SU-DHL-6 (cell line): Measurements from ENCODE around the gene SLC35F2.

Experiments
- EZH2phosphoT487 ChIP-seq: fragments of 200-600 bp; sonication (generic), shearing (Covaris generic); conservative IDR thresholded peaks from 2 replicates; pipeline ENCODE4 v1.6.1; 2018; ENCODE audit warnings: mild to moderate bottlenecking, antibody characterized with exemption, low read length, moderate library complexity, mixed read lengths
- TF ChIP-seq, protein P1 (sequence below): fragments of 200-600 bp; sonication (generic); IDR thresholded peaks from one replicate; pipeline ENCODE4 v1.5.1; 2017; ENCODE audit warnings: antibody characterized with exemption, mild to moderate bottlenecking, low read length, moderate library complexity; ENCODE audit not compliant: insufficient read depth, poor library complexity, severe bottlenecking

DNA sequence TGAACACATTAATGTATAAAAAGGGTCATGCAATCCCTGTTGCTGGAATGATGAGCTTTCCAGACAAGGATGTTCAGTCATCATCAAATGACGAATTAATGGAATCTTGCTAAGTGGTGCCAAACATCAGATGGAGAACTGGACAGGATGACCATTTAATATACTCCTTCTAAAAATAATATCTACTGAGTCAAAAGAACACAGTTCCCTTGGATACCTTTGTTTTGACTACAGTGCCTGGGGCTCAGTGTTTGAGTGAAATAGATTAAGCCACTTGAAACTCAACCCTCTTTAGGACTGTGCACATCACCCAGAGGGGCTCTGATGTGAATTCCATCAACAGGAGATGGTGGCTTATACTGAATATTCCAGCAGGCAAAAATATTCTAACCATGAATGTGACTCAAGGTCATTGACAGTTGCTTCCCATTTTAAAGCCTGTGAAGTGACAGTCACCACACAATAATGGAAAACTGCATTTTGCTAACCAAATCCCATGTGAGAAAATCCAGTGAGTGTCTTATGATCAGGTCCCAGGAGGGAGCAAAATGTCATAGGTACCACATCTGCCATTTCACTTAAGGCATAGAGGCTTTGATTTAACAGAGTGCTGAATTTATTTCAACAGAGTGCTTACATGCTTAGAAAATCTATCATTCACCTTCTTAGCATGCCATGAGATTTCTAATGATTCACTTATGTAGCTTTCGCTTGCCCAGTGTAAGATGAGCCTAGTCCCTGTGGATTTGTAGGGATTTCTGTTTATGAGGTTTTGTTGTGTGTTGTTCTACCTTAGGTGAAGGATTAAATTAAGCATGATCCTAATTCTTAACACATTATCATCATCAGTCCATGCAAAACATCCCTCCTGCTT lies 105.4 kb downstream of the SLC35F2 start:
- TF ChIP-seq, protein P1, sequence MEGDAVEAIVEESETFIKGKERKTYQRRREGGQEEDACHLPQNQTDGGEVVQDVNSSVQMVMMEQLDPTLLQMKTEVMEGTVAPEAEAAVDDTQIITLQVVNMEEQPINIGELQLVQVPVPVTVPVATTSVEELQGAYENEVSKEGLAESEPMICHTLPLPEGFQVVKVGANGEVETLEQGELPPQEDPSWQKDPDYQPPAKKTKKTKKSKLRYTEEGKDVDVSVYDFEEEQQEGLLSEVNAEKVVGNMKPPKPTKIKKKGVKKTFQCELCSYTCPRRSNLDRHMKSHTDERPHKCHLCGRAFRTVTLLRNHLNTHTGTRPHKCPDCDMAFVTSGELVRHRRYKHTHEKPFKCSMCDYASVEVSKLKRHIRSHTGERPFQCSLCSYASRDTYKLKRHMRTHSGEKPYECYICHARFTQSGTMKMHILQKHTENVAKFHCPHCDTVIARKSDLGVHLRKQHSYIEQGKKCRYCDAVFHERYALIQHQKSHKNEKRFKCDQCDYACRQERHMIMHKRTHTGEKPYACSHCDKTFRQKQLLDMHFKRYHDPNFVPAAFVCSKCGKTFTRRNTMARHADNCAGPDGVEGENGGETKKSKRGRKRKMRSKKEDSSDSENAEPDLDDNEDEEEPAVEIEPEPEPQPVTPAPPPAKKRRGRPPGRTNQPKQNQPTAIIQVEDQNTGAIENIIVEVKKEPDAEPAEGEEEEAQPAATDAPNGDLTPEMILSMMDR = no peak
- no peak for TF ChIP-seq EZH2phosphoT487
